Glomerular visceral epithelial cell (primary cell): ENCODE measurements around the gene DIO3.
"Not testable (repeated sequence)": the region's sequence is repeated elsewhere in the genome, so short reads cannot be mapped to it uniquely, and the experiment has no call there.

Experiments
- DNase-seq: peaks from one replicate; pipeline ENCODE4 v3.0.0-alpha.2; 2016; ENCODE audit errors: extremely low spot score

DIO3 gene

GRCh38 chr14:101559250-101559623 lies 2.1 kb upstream of the DIO3 start:
- DNase-seq, result no peak

GRCh38 chr14:101559624-101560533 lies 1.4 kb upstream of the DIO3 start:
- DNase-seq, result no peak

- no peak for DNase-seq
Measured at GRCh38 chr14:101560534-101561113, 671 bp upstream of the DIO3 start.

GRCh38 chr14:101561897-101562490 lies 699 bp downstream of the DIO3 start:
- DNase-seq, result no peak

GRCh38 chr14:101562659-101563351 lies 1.5 kb downstream of the DIO3 start:
- DNase-seq, result no peak

- DNase-seq, result no peak
Measured at GRCh38 chr14:101563352-101563653, 2.0 kb downstream of the DIO3 start.

- no peak for DNase-seq
Measured at GRCh38 chr14:101563654-101564443, 2.6 kb downstream of the DIO3 start.

- no peak for DNase-seq
Measured at GRCh38 chr14:101564444-101564776, 3.1 kb downstream of the DIO3 start.

- DNase-seq, result no peak
Measured at GRCh38 chr14:101564819-101565698, 3.8 kb downstream of the DIO3 start.

- no peak for DNase-seq
Measured at GRCh38 chr14:101567252-101567651, 6.0 kb downstream of the DIO3 start.

- no peak for DNase-seq
Measured at GRCh38 chr14:101571004-101571403, 9.7 kb downstream of the DIO3 start.

GRCh38 chr14:101572526-101572925 lies 11.2 kb downstream of the DIO3 start:
- DNase-seq, result not testable (repeated sequence)

- DNase-seq, result no peak
Measured at GRCh38 chr14:101573289-101573688, 12.0 kb downstream of the DIO3 start.

GRCh38 chr14:101575581-101575980 lies 14.3 kb downstream of the DIO3 start:
- DNase-seq, result no peak

GRCh38 chr14:101577221-101577909 lies 16.1 kb downstream of the DIO3 start:
- no peak for DNase-seq

GRCh38 chr14:101578489-101578888 lies 17.2 kb downstream of the DIO3 start:
- no peak for DNase-seq

- DNase-seq, result no peak
Measured at GRCh38 chr14:101579372-101580080, 18.2 kb downstream of the DIO3 start.

GRCh38 chr14:101581806-101582205 lies 20.5 kb downstream of the DIO3 start:
- no peak for DNase-seq

- no peak for DNase-seq
Measured at GRCh38 chr14:101582294-101582693, 21.0 kb downstream of the DIO3 start.
